HEK293T (cell line): Measurements from ENCODE around the gene GRIK1.

Experiments
- CTCF ChIA-PET: fragments of 350-600 bp; formaldehyde crosslinking; extraction: SDS; loops from one replicate; lab custom pipeline; 2021; ENCODE audit warnings: antibody characterized with exemption, inconsistent platforms; lab: Yijun Ruan, JAX
- POLR2A ChIA-PET: fragments of 350-600 bp; formaldehyde crosslinking; extraction: SDS; loops from one replicate; lab custom pipeline; 2020; ENCODE audit warnings: antibody characterized with exemption, inconsistent platforms; lab: Yijun Ruan, JAX
- DNase-seq: peaks from one replicate; pipeline ENCODE4 v3.0.0; 2012; ENCODE audit warnings: mixed read lengths; ENCODE audit errors: extremely low spot score
- ARNT ChIP-seq: fragments of 450-650 bp; IDR thresholded peaks from 2 replicates; pipeline ENCODE4 v1.6.1; 2017; ENCODE audit warnings: mild to moderate bottlenecking
- BHLHE40 ChIP-seq: fragments of 450-650 bp; IDR thresholded peaks from 2 replicates; pipeline ENCODE4 v1.6.1; 2016; ENCODE audit warnings: mild to moderate bottlenecking, moderate library complexity, borderline replicate concordance
- CTBP1 ChIP-seq: fragments of 450-650 bp; IDR thresholded peaks from 2 replicates; pipeline ENCODE4 v1.6.1; 2016; ENCODE audit warnings: borderline replicate concordance
- ELF4 ChIP-seq: fragments of 450-650 bp; IDR thresholded peaks from 2 replicates; pipeline ENCODE4 v1.6.1; 2017; ENCODE audit warnings: antibody characterized with exemption
- FOXA1 ChIP-seq: fragments of 450-650 bp; IDR thresholded peaks from 2 replicates; pipeline ENCODE4 v1.6.1; 2016; ENCODE audit warnings: mild to moderate bottlenecking
- FOXK2 ChIP-seq: fragments of 450-650 bp; IDR thresholded peaks from 2 replicates; pipeline ENCODE4 v1.6.1; 2016; ENCODE audit warnings: mild to moderate bottlenecking
- FOXM1 ChIP-seq: fragments of 450-650 bp; IDR thresholded peaks from 2 replicates; pipeline ENCODE4 v1.6.1; 2017; ENCODE audit warnings: mild to moderate bottlenecking, borderline replicate concordance
- HDGF ChIP-seq: fragments of 450-650 bp; IDR thresholded peaks from 2 replicates; pipeline ENCODE4 v1.6.1; 2017; ENCODE audit warnings: antibody characterized with exemption, borderline replicate concordance
- L3MBTL2 ChIP-seq: fragments of 450-650 bp; conservative IDR thresholded peaks from 2 replicates; pipeline ENCODE4 v1.6.1; 2016; ENCODE audit warnings: mild to moderate bottlenecking
- LEF1 ChIP-seq: fragments of 450-650 bp; IDR thresholded peaks from 2 replicates; pipeline ENCODE4 v1.6.1; 2017; ENCODE audit warnings: mild to moderate bottlenecking, borderline replicate concordance
- NFRKB ChIP-seq: fragments of 450-650 bp; IDR thresholded peaks from 2 replicates; pipeline ENCODE4 v1.6.1; 2016; ENCODE audit warnings: mild to moderate bottlenecking, moderate library complexity
- PKNOX1 ChIP-seq: fragments of 450-650 bp; IDR thresholded peaks from 2 replicates; pipeline ENCODE4 v1.6.1; 2016
- SP1 ChIP-seq: fragments of 450-650 bp; IDR thresholded peaks from 2 replicates; pipeline ENCODE4 v1.6.1; 2017
- SUZ12 ChIP-seq: fragments of 450-650 bp; IDR thresholded peaks from 2 replicates; pipeline ENCODE4 v1.6.1; 2016; ENCODE audit warnings: mild to moderate bottlenecking
- TARDBP ChIP-seq: fragments of 450-650 bp; IDR thresholded peaks from 2 replicates; pipeline ENCODE4 v1.6.1; 2016
- ZNF384 ChIP-seq: fragments of 450-650 bp; IDR thresholded peaks from 2 replicates; pipeline ENCODE4 v1.6.1; 2016

The GRIK1 gene

GRCh38 chr21:29749957-29750356, 189.8 kb downstream of the GRIK1 start:
- TF ChIP-seq ZNF384 (no peak), TARDBP (no peak), SP1 (no peak), SUZ12 (no peak), FOXM1 (no peak), FOXK2 (no peak), LEF1 (no peak), PKNOX1 (no peak), L3MBTL2 (no peak)
- DNase-seq, result no peak
- ChIA-PET POLR2A (no interaction called here), CTCF (no interaction called here)

GRCh38 chr21:29749223-29749622, 190.6 kb downstream of the GRIK1 start:
- POLR2A ChIA-PET, result no interaction called here

GRCh38 chr21:29748391-29749167, 191.2 kb downstream of the GRIK1 start:
- CTCF ChIA-PET, result no interaction called here
- no peak for DNase-seq
- POLR2A ChIA-PET, result no interaction called here
- TF ChIP-seq FOXA1 (no peak), NFRKB (no peak), SUZ12 (no peak), SP1 (no peak), ARNT (no peak), L3MBTL2 (no peak), LEF1 (no peak), PKNOX1 (no peak)

More at GRCh38 chr21:29749223-29749622, 190.6 kb downstream of the GRIK1 start:
- TF ChIP-seq FOXM1 (no peak), ZNF384 (no peak)
- no peak for DNase-seq
- CTCF ChIA-PET, result no interaction called here

- POLR2A ChIA-PET, result no interaction called here
- DNase-seq, result no peak
- CTCF ChIA-PET, result no interaction called here
- TF ChIP-seq PKNOX1 (no peak), ARNT (no peak), CTBP1 (no peak), FOXK2 (no peak), ZNF384 (no peak), FOXA1 (no peak), ELF4 (no peak), SUZ12 (no peak), FOXM1 (no peak), HDGF (no peak), L3MBTL2 (no peak), TARDBP (no peak)
Measured at GRCh38 chr21:29741761-29742160, 198.0 kb downstream of the GRIK1 start.

GRCh38 chr21:29739176-29739575, 200.6 kb downstream of the GRIK1 start:
- no peak for DNase-seq
- TF ChIP-seq PKNOX1, result no peak
- no peak for TF ChIP-seq ZNF384
- TF ChIP-seq FOXK2, result no peak
- TF ChIP-seq BHLHE40, result no peak
- no peak for TF ChIP-seq L3MBTL2
- TF ChIP-seq SP1, result no peak
- no peak for TF ChIP-seq ELF4
- TF ChIP-seq HDGF, result no peak
- POLR2A ChIA-PET, result no interaction called here
- CTCF ChIA-PET, result no interaction called here

- no peak for TF ChIP-seq FOXK2
- no peak for TF ChIP-seq FOXA1
- TF ChIP-seq NFRKB, result no peak
- TF ChIP-seq BHLHE40, result no peak
- no peak for TF ChIP-seq ZNF384
- no peak for TF ChIP-seq SP1
- no peak for TF ChIP-seq SUZ12
- no peak for TF ChIP-seq ARNT
- TF ChIP-seq L3MBTL2, result no peak
- no peak for TF ChIP-seq LEF1
- TF ChIP-seq FOXM1, result no peak
- TF ChIP-seq CTBP1, result no peak
- no peak for TF ChIP-seq HDGF
- TF ChIP-seq ELF4, result no peak
- TF ChIP-seq PKNOX1, result no peak
- CTCF ChIA-PET, result no interaction called here
Measured at GRCh38 chr21:29738730-29739129, 201.1 kb downstream of the GRIK1 start.

More at GRCh38 chr21:29738730-29739129, 201.1 kb downstream of the GRIK1 start:
- POLR2A ChIA-PET, result no interaction called here
- no peak for DNase-seq
